Stimulated activated CD8-positive, alpha-beta memory T cell treated with anti-CD3 and anti-CD28 coated beads, Interleukin-12 subunit alpha, Interleukin-12 subunit beta, amount 100 ng/mL, for 1 hour (primary cell): ENCODE results near the gene ARID2.

ENCODE experiments used
- DNase-seq: peaks from one replicate; pipeline ENCODE4 v3.0.0-alpha.2; 2020; ENCODE audit warnings: low read depth

ARID2 gene, protein sequence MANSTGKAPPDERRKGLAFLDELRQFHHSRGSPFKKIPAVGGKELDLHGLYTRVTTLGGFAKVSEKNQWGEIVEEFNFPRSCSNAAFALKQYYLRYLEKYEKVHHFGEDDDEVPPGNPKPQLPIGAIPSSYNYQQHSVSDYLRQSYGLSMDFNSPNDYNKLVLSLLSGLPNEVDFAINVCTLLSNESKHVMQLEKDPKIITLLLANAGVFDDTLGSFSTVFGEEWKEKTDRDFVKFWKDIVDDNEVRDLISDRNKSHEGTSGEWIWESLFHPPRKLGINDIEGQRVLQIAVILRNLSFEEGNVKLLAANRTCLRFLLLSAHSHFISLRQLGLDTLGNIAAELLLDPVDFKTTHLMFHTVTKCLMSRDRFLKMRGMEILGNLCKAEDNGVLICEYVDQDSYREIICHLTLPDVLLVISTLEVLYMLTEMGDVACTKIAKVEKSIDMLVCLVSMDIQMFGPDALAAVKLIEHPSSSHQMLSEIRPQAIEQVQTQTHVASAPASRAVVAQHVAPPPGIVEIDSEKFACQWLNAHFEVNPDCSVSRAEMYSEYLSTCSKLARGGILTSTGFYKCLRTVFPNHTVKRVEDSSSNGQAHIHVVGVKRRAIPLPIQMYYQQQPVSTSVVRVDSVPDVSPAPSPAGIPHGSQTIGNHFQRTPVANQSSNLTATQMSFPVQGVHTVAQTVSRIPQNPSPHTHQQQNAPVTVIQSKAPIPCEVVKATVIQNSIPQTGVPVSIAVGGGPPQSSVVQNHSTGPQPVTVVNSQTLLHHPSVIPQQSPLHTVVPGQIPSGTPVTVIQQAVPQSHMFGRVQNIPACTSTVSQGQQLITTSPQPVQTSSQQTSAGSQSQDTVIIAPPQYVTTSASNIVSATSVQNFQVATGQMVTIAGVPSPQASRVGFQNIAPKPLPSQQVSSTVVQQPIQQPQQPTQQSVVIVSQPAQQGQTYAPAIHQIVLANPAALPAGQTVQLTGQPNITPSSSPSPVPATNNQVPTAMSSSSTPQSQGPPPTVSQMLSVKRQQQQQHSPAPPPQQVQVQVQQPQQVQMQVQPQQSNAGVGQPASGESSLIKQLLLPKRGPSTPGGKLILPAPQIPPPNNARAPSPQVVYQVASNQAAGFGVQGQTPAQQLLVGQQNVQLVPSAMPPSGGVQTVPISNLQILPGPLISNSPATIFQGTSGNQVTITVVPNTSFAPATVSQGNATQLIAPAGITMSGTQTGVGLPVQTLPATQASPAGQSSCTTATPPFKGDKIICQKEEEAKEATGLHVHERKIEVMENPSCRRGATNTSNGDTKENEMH (N-terminal part only)

DNA sequence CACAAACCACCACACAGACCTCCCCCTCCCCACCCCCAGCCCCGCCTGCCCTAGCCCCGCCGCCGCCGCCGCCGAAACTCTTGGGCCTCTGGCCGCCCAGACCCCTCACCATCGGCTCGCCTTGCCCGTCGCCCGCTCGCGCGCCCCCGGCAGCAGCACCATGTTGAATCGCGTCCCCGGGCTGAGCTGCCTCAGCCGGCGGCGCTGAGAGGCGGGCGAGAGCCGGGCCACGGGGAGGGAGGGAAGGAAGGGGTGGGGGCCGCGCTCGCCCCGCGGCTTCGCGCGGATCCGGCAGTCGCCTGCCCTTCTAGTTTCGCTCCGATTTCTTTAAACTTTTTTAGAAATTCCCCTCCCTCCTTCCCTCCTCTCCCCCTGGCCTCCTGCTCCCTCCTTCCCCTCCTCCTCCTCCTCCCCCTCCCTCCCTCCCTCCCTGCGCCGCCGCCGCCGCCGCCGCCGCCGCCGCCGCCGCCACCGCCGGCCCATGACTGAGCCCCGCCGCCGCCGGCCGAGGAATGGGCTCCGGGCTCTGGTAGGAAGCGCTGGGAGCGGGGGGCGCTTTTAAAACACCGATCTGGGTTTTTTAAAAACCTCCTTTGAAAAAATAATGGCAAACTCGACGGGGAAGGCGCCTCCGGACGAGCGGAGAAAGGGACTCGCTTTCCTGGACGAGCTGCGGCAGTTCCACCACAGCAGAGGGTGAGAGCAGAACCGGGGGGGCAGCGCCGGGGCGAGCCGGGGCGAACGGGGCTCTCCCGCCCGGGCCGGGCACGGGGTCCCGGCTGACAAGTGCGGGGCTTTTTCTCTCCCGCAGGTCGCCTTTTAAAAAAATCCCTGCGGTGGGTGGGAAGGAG, at the start of gene ARID2:
Gene ARID2 (plus strand): TSS at position 474 of the 851 bp plus-strand sequence. CDS start 131 bp downstream, at position 605.
- peak; percentile 31 for DNase-seq

DNA sequence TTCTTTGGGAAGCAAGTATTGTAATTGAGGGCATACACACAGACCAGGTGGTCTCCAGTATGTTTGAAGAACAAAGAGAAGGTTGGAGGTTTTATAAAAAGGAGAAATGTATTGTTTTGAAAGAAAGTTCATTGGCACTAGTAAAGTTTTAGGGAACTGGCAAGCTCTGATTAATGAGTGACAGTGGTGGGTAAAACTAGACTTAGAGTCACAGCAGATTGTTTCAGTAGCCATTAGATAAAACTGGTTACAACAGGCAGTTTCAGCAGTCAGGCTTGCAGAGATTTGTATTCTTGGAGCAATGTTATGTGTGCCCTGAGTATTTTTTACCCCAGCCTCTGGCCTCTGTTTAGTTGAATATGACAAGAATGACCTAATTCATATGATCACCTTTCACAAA, 49.1 kb upstream of the ARID2 start:
- DNase-seq, result no peak

GRCh38 chr12:45681465-45681864, 48.0 kb upstream of the ARID2 start:
- DNase-seq, result no peak

DNA sequence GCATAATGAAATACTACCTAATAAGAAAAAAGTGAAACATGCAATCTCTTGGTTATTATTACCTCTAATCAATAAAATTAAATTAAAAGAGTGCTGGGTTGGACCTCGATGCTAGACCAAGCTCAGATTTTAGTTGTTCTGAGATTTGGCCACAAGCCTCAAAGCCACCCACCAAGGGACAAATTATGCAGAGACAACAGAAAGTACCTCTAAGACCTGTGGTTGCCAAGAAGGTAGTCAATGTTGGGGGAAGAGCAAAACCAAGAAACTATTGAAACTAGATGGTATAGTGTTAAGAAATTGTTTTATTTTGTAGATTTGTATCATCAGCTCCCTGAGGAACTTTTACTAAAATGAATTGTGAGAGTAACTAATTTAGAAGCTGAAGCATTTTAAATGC, 43.8 kb upstream of the ARID2 start:
- DNase-seq, result no peak

DNA sequence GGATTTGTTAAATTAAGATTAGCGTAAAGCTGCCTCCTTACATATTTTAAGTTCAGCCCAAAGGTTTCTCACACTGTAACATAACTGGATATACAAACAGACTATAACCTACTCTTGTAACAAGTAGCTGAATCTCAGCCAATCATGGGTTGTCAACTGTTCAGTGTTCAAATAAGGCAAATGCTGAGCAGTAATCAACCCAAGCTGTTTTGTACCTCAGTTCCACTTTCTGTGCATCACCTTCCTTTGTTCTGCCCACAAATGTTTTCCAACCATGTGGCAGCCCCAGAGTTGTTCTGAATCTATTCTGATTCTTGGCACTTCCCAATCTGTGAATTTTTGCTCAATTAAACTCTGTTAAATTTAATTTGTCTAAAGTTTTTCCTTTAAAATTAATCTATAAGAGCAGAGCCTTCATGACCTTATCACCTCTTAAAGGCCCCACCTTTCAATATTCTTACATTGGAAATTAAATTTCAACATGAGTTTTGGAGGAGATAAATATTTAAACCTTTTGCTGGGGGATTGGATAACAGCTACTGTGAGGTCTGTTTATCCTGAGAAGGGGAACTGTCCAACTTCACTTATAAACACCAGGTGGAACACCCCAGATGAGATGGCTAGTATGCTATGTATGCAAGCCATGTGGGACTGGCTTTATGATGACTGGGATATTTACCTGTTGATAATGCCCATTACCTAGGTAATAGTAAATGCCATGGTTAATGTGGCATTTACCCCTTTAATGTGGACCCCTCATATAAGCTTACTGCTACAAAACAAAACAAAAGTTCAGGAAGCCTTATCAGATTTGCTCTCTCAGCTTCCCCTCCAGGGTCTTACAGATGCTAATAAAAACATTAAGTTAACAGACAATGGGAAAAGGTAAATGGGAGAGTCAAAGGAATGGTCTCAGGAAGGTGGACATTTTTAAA, 42.2 kb upstream of the ARID2 start:
- no peak for DNase-seq

DNA sequence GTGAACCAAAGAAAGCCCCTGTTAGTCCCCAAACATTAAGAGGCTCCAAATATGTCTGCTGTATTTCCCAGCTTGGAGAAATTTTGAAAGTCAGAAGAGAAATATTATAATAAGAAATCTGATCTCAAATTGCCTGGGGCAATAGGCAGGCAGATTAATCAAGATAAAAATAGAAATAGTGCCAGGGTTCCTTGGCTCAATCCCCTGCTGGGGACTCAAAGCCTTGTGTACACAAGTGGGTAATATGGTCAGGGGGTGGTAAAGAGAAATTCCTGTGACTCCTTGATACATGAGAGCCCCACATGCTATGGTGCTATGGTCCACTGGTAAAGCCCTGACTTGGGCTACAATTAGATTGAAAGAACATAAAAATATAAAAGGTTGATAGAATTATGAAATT, 41.3 kb upstream of the ARID2 start:
- no peak for DNase-seq

- DNase-seq, result no peak
These were observed 34.5 kb upstream of the ARID2 start for GRCh38 chr12:45695035-45695434.

DNA sequence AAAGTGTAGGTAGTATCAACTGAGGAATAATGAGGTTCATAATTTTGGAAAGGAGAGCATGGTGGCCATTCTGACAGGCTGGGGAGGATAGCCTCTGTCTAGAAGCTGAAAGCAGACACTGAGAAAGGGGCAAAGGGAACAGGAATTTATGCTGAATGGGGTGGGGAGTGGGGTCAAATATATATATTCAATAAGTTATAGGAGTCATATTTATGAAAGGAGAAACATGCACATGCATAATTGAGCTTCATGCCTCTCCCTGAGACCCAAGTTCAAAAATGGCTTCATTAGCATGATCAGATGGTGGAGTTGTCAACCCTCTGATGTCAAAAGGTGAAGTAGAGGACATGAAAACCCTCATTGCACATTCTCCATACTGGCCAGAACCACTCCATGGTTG, 33.9 kb upstream of the ARID2 start:
- DNase-seq, result no peak

DNA sequence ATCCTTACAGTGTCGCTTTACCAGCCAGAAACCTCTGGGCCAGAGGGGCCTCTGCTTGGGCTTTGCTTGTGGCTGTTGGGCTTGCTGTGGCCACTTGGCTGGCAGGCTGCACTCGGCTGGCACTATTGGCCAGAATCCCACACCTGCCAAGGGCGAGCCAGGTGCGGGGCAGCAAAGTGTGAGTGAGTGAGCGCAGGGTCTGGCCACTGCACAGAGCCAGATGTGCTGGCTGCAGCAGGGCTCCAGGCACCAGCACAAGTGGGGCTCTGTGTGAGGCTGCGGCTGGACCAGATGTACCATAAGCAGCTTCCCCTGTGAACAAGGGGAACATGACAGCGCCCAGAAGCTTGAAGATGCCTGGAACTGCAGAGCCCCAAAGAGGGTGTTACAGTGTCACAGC, 33.5 kb upstream of the ARID2 start:
- DNase-seq, result no peak

DNA sequence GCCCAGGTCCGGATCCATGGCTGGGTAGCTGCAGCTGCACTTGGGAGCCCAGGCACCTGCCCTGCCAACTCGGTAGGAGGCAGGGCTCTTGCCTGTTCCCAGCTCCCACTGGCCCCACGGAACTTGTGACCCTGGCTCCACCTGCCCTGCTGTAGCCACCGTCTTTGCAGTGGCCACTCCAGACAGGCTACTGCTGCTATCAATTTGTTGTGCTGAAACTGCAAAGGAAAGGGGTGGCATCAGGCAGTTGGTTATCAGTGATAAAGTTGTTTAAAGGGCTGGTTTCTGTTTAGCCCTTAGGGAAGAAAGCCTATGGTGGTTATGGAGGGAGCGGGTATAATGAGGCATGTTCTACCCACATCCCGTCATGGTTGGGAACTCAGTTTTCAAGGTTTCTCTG, 32.1 kb upstream of the ARID2 start:
- no peak for DNase-seq

DNA sequence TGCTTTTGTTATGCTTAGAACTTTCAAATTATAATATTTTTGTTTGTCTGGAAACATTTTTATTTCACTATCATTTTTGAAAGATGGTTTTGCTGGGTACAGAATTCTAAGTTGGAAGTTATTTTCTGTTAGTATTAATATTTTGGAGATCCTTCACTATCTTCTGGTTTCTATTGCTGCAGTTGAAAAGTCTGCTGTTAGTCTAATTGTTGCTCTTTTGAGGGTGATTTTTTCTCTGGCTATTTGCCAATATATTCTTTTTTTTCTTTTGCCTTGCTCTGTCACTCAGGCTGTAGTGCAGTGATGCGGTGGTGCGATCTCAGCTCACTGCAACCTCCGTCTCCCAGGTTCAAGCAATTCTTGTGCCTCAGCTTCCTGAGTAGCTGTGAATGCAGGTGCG, 28.2 kb upstream of the ARID2 start:
- no peak for DNase-seq

DNA sequence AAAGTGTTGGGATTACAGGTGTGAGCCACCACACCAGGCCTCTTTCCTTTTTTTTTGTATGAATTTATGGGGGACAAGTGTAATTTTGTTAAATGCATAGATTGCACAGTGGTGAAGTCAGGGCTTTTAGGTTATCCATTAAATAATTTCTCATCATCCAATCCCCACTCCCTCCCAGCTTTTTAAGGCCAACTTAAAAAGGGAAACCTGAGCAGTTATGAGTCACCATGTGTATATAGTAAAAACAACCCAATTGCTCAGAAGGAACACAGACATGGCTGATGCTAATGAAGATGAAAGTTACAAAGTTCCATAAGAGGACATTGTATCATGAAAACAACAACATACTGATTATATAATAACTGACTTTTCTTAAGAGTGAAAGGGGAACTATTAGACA, 25.6 kb upstream of the ARID2 start:
- no peak for DNase-seq

DNA sequence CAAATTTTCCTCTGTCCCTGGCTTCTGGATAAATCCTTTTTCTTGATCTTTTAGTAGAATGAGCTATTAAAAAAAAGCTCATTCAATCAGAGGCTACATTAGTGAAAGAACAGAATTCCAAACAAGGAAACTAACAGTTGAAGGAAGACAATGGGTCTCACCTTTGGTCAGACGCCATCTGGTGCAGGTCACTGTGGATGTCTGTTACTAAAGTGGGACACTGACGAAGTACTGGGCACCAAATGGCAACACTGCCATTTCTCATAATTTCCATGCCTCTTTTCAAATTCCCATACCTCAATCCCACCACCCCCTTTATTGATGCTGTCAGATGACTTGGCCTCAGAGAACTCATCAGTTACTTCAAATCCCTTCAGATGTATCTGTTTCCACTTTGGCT, 24.5 kb upstream of the ARID2 start:
- no peak for DNase-seq

DNA sequence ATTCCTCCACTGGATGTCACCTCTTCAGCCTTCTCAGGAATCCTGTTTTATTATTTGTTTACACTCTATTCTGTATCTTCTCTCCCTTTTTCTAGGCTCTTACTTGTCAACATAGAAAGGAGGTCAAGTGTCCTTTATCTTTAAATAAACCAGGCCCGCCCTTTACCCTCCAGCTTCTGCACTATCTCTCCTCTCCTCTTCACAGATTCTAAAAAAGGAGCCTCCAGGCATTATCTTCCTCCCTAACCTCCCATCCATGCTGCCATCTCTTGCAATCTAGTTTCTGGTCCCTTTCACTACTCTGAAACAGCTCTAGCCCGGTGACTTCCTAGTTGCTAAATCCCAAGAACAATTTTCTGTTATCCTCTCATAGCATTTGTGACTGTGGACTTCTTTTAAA, 24.1 kb upstream of the ARID2 start:
- DNase-seq, result no peak

GRCh38 chr12:45707241-45707857, 22.2 kb upstream of the ARID2 start:
- no peak for DNase-seq

DNA sequence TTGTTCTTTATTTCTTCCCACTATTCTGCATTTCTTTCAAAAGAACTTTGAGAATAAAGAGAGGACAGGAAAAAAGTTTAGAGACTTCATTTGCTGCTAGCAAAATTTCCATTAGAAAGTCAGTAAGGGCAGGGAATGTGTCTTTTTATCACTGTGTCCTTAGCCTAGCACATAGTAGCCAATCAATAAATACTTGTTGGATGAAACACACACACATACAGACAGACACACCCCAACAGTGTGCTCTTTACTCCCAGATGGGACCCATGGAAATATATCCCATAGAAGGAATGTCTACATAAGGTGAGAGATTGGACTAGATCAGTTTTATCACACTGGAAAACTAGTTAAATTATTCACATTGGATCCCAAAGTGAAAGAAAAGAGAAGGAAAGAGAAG, 21.1 kb upstream of the ARID2 start:
- no peak for DNase-seq

DNA sequence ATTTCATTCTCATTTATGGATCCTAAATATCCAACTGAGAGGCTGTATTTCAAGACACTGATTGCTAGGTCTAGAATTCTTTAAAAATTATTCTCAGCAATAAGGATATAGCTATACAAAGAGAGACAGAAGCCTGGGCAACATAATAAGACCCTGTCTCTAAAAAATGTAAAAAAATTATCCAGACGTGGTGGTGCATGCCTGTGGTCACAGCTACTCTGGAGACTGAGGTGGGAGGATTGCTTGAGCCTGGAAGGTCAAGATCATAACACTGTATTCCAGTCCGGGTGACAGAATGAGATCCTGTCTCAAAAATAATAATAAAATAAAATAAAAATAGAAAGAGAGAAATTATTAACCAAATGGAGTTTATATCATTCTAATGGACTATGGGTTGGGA, 20.6 kb upstream of the ARID2 start:
- no peak for DNase-seq

- no peak for DNase-seq
These were observed 17.2 kb upstream of the ARID2 start for GRCh38 chr12:45712319-45712718.

DNA sequence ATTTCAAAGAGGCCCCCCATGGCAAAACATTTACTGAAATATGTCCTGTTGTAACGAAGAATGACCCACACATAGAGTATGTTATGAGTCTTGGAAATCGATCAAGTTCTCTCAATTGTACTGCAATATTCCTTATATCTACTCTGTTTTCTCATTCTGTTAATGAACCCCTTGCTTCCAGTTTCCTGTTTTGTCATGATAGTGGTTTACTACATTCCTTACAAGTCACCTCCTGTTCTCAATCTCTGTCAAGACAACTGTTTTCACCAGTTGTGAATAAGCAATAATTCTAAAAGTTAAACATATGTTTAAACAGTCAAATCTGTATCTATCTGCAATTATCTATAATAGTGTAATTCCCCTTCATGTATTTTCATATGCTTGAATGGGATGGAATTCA, 16.4 kb upstream of the ARID2 start:
- no peak for DNase-seq

GRCh38 chr12:45718306-45718705, 11.2 kb upstream of the ARID2 start:
- no peak for DNase-seq
